Esophagus muscularis mucosa (tissue), 3 donors: ENCODE measurements around the gene RBM41.

Experiments used
- CTCF ChIP-seq, 3 experiments: fragments of 200-600 bp in 2 of 3; fragments of 450-650 bp in 1 of 3; sonication (generic) in 2 of 3; IDR thresholded peaks; one replicate each; pipeline ENCODE4 v1.5.1; 2017 to 2019; ENCODE audit warnings: antibody characterized with exemption in 3 of 3, mild to moderate bottlenecking in 2 of 3, moderate library complexity in 1 of 3
- POLR2A ChIP-seq: fragments of 450-650 bp; IDR thresholded peaks from one replicate; pipeline ENCODE4 v1.6.1; 2017; ENCODE audit warnings: antibody characterized with exemption, moderate library complexity, mild to moderate bottlenecking, low read depth

GRCh38 chrX:107014936-107015335, 103.7 kb downstream of the RBM41 start:
- TF ChIP-seq CTCF (IDR thresholded peaks at IDR 0.05) (no peak), POLR2A (no peak)
